GM19463 (cell line): ENCODE results near the gene CCL24.
"Not testable (repeated sequence)": the region's sequence is repeated elsewhere in the genome, so short reads cannot be mapped to it uniquely, and the experiment has no call there.

ENCODE experiments used
- ATAC-seq: cut with Tn5 transposase; IDR thresholded peaks from one replicate; pipeline ENCODE4 v1.9.1; 2021; ENCODE audit warnings: mild to moderate bottlenecking, moderate library complexity; ENCODE audit not compliant: unreplicated experiment

CCL24 gene

GRCh38 chr7:75820688-75821087, 7.1 kb upstream of the CCL24 start:
- no peak for ATAC-seq

DNA sequence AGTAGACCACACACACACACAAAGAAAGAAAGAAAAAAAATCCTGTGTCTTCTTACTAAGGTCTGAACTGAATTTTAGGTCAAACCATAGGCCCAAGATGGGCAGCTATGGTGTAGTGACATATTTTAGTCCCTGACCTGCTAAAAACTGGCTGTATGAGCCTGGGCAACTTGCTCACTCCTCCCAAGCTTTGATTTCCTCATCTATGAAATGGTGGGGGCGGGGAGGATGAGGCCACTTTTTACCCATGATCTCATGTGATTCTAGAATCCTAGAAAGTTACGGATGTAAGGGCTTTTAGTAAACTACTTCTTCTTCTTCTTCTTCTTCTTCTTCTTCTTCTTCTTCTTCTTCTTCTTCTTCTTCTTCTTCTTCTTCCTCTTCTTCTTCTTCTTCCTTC, 6.1 kb upstream of the CCL24 start:
- ATAC-seq, result no peak

- ATAC-seq, result no peak
Measured at GRCh38 chr7:75818472-75818871, 4.9 kb upstream of the CCL24 start.

- ATAC-seq, result no peak
Measured at GRCh38 chr7:75817116-75817515, 3.5 kb upstream of the CCL24 start.

DNA sequence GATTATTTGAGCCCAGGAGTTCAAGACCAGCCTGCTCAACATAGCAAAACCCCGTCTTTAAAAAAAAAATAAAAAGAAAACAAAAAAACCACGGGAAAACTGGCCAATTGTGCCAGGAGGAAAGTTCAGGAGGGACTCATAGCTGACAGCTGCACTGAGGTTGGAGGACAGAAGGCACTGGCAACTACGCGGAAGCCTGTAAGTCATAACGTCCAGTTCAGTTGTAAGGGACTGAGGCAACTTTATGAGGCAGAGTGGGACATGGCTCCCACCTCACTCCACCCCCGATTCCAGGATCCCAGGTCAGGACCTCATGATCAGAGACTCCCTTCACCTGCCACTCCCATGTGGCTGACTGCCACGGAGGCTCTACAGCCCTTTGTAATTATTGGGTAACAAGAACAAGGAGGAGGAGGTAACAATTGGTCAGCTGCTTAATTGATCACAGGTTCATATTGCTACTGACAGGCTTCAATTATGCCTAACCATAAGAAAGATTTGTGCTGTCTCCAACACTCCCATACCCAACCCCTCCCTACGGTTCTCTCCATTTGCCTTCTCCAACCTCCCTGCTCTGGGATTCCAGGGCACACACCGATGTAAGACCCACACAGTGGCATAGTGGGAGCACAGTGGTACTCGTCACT, 1.9 kb upstream of the CCL24 start:
- ATAC-seq, result no peak

DNA sequence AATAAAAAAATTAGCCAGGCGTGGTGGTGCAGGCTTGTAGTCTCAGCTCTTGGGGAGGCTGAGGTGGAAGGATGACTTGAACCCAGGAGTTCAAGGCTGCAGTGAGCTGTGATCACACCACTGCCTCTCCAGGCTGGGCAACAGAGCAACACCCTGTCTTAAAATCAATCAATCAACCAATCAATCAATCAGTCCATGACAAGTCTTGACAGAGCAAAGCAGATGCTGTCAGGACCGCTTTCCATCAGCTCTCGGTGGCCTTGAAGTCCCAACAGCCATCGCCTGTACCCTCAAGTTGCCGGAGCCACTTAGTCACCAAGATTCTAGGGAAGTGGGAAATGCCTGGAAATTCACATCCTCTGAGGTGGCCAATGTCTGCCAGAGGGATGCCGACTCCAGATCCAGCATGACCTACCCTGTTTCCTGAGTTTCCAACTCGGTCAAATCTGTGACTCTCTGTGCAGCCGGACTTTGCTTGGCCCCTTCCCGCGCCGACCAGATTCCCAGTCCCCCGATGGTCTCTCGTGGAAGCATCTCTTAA, 871 bp upstream of the CCL24 start:
- no peak for ATAC-seq

GRCh38 chr7:75813084-75813483, 522 bp downstream of the CCL24 start:
- ATAC-seq, result no peak

- ATAC-seq, result no peak
Measured at GRCh38 chr7:75811894-75812678, 1.5 kb downstream of the CCL24 start.

DNA sequence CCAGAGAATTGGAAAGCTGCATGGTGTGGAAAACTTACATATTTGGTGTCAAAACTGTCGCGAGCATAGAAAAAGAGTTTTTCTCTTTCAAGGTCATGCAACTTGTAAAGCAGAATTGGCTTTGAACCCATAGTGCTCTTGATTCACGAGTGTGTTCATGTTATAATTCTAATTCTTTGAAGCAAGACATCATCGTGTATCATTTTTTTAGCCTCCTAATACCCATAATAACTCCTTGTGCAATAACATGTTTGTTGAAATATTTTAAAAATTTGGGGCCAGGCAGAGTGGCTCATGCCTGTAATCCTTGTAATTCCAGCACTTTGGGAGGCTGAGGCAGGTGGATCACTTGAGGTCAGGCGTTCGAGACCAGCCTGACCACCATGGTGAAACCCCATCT, 4.2 kb downstream of the CCL24 start:
- ATAC-seq, result no peak

- ATAC-seq, result no peak
Measured at GRCh38 chr7:75808106-75808505, 5.5 kb downstream of the CCL24 start.

DNA sequence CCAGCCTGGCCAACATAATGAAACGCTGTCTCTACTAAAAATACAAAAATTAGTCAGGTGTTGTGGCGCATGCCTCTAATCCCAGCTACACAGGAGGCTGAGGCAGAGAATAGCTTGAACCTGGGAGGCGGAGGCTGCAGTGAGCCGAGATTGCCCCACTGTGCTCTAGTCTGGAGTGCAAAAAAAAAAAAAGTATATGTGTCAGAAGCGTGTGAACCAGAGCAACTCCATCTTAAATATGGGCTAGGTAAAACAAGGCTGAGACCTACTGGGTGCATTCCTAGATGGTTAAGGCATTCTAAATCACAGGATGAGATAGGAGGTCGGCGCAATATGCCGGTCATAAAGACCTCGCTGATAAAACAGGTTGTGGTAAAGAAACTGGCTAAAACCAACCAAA, 6.2 kb downstream of the CCL24 start:
- no peak for ATAC-seq

DNA sequence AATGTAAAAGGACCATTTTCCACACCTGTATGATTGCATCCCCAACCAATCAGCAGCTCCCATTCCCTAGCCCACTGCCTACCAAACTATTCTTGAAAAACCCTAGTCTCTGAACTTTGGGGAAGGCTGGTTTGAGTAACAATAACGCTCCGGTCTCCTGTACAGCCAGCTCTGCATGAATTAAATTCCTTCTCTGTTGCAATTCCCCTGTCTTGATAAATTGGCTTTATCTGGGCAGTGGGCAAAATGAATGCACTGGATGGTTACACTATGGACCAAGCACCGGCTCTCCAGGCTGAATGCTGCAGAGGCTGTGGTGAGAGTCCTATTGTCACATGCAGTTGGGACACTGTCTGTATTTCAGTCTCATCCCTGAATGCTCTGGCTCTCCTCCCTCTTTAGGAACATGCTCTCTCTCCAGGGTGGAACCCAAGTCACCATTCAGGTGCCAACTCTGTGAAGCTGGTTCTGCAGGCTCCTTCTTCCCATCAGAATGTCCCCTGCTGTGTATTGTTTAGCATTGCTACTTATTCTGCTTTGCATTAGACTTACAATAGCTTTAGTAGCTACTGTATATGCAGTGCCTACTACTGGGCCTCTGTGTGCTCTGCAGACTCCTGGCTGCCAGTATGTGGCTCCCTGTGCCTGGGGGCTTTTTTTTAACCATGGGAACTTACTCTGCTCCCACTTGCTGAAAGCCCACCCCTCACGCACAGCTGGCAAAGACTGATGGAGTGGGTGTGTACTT, 6.9 kb downstream of the CCL24 start:
- ATAC-seq, result no peak

GRCh38 chr7:75804705-75805104, 8.9 kb downstream of the CCL24 start:
- ATAC-seq, result no peak

DNA sequence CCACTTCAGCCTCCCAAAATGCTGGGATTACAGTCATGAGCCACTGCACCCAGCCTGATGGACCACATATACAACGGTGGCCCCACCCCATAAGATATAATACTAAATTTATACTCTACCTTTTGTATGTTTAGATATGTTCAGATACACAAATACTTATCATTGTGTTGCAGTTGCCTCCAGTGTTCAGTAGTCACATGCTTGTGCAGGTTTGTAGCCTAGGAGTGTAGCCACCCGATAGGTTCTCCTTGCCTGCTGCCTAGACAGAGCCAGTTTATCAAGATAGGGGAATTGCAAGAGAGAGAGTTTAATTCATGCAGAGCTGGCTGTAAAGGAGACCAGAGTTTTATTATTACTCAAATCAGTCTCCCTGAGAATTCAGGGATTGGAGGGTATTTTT, 9.6 kb downstream of the CCL24 start:
- ATAC-seq, result no peak

DNA sequence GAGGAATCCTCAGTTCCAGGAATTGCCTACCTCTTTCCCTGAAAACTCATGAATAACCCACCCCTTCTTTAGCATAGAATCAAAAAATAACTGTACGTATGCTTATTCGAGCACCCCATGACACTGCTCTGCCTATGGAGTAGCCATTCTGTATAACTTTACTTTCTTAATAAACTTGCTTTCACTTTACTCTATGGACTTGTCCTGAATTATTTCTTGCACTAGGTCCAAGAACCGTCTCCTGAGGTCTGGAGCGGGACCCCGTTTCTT, 11.1 kb downstream of the CCL24 start:
- ATAC-seq, result no peak

DNA sequence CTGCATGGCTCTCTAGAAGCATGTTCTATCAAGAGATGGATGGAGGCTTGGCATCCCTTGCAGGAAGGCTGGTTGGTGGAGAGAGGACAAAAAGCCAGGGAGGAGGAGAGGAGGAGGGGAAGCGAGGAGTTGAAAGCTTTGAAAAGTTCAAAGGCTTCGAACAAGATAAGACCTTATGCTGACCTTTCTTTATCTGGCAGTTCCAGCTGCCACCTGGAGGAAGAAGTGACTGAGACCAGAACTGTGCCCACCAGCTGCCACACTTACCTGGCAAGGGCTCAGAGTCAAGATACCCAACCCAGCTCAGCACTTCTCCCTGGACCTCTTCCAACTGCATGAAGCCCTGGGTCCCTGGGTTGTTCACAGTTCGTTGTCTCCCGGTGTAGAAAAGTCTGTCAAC, 14.8 kb downstream of the CCL24 start:
- no peak for ATAC-seq

DNA sequence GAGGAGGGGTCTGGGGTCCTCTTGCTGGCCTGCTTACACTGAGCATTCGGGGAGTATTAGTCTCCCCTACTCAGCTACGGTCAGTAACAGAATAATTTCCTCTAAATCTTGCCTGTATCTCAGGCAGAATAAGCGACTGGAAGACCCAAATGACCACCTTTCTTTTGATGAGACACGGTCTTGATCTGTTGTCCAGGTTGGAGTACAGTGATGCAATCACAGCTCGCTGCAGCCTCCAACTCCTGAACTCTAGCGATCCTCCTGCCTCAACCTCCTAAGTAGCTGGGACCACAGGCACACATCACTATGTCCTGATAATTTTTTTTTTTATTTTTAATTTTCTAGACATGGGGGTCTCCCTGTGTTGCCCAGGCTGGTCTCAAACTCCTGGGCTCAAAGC, 17.2 kb downstream of the CCL24 start:
- ATAC-seq, result no peak

DNA sequence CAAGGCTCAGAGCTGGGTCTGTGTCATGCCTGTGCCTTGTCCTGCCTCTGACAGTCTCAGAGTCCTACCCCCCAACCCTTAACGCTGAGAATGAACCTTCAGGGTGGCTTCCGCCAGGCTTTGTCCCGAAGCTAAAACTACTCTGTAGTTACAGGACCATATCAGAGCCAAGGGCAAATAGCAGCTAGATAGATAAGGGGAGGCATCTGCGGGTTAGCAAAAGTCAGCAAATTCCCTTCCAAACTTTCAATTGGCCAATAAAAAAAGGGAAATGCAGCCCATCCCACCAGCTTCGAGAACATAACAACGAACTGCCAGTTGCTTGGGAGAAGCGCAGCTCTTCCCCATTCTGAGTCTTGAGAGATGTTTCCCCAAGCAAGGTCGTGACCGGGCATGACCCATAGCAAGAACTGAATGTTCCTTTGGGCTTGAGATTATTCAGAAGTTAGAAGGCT, 17.7 kb downstream of the CCL24 start:
- no peak for ATAC-seq

DNA sequence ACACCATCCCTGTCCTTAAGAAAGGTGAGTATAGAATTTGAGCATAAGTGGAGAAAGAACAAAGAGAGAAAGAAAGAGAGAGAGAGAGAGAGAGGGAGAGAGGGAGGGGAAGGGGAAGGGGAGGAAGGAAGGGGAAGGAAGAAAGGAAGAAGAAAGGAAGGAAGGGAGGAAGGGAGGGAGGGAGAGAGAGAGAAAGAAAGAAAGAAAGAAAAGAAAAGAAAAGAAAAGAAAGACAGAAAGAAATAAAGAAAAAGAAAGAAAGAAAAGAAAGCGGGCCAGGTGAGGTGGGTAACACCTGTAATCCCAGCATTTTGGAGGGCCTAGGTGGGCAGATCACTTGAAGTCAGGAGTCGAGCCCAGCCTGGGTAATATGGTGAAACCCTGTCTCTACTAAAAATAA, 19.9 kb downstream of the CCL24 start:
- no peak for ATAC-seq

GRCh38 chr7:75792567-75792966, 21.0 kb downstream of the CCL24 start:
- ATAC-seq, result not testable (repeated sequence)

DNA sequence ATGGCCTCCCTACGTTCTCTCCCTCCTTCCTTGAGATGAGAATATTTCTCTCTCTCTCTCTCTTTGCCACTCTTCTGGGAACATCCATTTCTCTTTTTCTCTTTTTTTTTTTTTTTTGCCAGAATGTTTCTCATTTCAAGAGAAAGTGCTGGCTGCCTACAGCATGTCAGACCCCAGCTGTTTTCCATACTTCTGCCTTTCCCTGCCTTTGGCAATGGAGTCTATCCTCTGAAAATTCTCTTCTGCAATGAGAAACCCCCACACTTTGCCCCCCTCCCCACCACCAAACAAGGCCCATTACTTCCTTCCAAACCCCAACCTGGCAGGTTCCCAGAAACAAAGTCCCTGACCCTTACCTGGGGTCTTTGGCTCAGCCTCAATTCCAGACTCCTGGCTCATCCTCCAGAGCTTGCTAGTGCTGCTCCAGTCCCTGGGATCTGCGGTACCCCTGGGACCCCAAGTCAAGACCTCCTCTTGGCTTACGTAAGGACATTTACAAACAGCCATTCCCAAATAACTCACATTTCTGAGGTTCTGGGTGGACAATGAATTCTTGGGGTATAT, 24.2 kb downstream of the CCL24 start:
- no peak for ATAC-seq
